LNCaP clone FGC (cell line): ENCODE measurements around the gene NRP2.

Experiments
- DNase-seq: peaks from one replicate; pipeline ENCODE4 v3.0.0-alpha.2; 2011; ENCODE audit warnings: low read depth
- H3K4me3 ChIP-seq: 2 replicates; pipeline ENCODE4 v1.5.1; 2011; ENCODE audit warnings: mild to moderate bottlenecking, low read depth, low read length, control low read depth
- TF ChIP-seq, protein P1 (sequence below): IDR thresholded peaks from 2 replicates; pipeline ENCODE4 v1.5.1; 2012; ENCODE audit warnings: mild to moderate bottlenecking; ENCODE audit not compliant: control insufficient read depth, insufficient read depth; ENCODE audit errors: extremely low read depth

The NRP2 gene

DNA sequence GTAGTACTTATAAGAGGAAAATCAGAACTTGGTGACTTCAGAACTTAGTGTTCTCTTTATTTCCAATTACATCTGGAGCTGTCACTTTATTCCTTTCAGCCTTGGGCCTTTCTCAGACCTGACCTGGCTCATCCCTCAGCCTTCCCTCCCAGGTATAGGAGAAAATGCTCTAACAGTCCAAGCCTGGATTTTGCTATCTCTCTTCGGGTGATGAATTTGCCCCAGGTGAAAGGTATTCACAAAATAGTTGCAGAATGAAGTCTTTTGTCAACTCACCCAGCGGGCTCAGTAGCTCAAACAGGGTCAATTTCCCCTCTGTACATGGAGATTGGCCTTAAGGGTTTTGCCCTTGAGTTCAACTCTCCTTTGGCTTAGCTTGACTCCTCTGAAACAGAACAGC lies 12.0 kb downstream of the NRP2 start:
- no peak for DNase-seq
- no peak overlapping the region for H3K4me3 ChIP-seq
- TF ChIP-seq, protein P1, sequence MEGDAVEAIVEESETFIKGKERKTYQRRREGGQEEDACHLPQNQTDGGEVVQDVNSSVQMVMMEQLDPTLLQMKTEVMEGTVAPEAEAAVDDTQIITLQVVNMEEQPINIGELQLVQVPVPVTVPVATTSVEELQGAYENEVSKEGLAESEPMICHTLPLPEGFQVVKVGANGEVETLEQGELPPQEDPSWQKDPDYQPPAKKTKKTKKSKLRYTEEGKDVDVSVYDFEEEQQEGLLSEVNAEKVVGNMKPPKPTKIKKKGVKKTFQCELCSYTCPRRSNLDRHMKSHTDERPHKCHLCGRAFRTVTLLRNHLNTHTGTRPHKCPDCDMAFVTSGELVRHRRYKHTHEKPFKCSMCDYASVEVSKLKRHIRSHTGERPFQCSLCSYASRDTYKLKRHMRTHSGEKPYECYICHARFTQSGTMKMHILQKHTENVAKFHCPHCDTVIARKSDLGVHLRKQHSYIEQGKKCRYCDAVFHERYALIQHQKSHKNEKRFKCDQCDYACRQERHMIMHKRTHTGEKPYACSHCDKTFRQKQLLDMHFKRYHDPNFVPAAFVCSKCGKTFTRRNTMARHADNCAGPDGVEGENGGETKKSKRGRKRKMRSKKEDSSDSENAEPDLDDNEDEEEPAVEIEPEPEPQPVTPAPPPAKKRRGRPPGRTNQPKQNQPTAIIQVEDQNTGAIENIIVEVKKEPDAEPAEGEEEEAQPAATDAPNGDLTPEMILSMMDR, result no peak

DNA sequence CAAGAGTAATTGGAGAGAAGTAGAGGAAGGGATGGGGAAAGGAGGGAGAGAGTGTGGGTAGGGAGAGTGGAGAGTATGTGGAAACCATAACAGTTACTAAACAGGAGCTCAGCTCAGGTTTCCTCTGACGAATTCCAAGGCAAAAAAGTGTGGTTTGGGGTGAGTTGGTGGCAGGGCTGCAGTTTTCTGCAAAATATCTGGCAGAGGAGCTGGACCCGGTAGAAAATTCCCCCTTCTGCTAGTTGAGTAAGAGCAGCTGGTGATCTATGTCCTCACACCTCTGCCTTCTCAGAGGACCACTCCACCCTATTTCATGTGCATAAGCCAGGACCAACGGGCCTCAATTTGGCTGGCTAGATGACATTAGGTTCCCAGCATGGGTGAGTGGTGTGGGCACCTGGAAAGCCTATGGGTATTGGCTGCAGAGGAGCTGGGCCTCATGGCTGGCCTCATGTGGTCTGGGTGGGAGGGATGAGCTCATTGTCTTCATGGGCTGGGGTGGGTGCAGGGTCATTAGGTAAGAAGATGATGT lies 13.2 kb downstream of the NRP2 start:
- no peak overlapping the region for H3K4me3 ChIP-seq
- no peak for DNase-seq
- TF ChIP-seq, protein P1, result no peak

DNA sequence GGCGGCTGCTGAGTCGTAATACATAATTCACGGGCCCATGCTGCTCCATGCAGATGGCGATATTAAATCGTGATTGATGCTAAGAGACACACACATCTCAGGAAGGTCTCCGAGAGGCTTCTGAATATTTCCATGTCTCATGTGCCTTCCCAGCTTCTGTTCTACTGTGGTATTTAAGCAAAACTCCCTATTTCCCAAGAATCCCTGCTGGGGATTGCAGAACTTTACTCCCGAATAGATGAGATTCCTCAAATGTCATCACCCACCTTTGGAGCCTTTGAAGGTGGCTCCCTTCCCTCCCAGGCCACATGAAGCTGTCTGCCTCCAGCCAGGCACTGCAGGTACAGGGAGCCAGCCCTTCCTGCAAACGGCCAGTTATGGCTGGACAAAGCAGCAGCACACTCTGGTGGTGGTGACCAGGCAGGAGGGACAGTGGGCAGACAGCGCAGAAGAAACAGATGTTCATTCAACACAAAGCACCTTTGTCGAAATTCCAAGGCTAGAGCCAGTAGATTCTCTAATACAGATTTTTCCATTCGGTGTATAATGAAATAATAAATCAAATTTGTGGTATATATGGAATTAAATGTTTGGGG lies 14.1 kb downstream of the NRP2 start:
- no peak for DNase-seq
- no peak overlapping the region for H3K4me3 ChIP-seq
- TF ChIP-seq, protein P1, result peak; percentile 52

DNA sequence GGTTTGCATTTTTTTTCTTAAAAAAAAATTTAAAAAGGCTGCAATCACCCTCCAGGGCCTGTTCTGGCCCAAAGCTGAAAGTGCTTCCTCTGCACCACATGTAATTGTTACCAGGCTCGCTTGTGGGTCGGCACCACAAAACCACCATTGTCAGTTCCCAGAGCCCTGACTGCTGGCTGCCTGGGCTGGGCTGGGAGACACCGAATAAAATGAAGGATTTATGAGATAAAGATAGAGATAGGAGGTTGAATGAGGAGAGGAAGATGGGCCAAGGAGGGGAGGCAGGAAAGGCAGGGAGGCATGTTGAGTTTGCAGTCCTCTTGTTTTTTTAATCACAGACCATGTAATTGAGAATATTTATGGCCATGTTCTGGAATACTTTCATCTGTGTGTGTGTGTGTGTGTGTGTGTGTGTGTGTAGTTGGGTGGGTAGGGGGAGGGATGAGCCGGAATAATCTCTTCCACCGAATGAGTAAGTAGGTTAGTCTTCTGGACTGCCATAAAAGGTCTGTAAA lies 14.7 kb downstream of the NRP2 start:
- TF ChIP-seq, protein P1, result no peak
- DNase-seq, result no peak
- no peak overlapping the region for H3K4me3 ChIP-seq

DNA sequence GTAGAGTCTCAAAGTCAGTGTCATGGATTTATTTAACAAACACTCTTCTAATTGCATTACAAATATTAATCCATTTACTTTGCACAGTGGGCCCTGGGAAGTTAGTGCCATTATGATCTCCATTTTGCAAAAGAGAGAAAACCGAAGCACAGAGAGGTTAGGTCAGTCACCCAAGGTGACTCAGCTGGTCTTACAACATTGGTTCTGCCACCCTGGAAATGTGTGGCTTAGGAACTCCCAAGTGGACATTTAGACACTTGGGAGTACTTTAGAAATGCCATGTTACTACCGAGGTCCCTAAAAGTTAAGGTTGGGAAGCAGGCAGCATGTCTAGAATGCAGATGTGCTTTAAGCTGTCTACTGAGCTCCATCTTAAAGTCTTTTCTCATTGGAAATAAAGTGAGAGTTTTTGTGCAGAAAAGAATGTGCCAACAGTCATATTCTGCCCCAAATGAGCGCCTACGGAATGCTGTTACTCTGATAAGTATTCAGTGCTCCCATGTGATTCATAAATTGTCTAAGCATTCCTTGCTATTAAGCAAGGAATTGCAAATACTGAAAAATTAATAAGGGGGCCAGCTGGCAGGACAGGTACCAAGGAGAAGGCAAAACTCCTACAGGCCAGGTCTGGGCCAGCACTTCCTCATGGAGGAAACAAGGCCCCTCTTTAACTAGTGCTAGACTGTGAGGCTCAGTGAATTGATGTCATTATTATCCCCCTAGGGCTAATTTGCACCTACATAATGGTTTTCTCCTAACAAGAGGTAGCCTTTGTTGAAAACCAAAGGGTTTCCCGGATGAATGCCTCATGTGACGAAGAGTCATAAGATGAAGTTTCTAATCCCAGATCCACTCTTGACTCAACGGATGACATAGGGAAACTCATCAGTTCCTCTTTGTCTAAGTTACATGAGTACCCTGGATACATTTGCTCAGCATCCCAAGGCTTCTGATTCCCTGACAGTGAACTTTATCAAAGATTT lies 16.3 kb downstream of the NRP2 start:
- no peak for DNase-seq
- TF ChIP-seq, protein P1, result no peak
- H3K4me3 ChIP-seq, result no peak overlapping the region

DNA sequence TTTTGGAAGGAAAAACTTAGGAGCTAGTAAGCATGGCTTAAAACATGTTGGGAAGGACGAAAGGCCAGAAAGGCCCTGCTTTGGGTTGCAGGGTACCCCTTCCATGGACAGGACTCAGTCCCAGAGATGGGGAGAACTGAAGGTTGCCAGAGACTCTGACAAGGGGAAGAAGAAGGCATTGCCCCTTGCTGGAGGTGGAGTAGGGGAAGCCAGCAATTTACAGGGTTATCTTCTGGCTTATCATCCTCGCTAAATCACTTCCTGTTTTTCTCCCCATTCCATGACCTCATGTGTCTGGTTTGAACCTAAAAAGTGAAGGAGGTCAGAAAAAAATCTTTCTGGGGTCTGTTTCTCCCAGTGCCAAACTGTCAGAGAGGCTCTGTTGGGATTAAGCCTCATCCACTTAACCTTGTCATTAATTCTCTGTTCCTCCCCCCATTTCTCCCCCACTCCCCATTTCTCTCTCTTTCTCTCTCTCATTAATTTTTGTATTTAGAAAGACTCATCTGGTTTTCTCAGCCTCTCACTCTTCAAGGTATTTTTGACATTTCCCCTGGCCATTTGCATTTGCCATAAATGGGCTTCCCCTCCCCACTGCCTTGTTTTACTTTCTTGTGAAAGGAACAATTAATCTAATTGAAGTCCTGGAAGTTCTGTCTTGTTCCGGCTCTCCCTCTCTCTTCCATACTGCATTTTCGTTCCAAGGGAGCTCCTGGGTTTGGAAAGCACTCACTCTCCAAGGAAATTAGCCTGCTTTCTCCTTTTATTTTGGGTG lies 17.4 kb downstream of the NRP2 start:
- TF ChIP-seq, protein P1, result no peak
- no peak for DNase-seq
- no peak overlapping the region for H3K4me3 ChIP-seq
